ENCODE results near the gene EEF2K.

EEF2K gene

GRCh38 chr16:22291020-22291419 lies 84.9 kb downstream of the EEF2K start:
- Histone ChIP-seq H3K36me3 (replicated peaks in 1 of 2; ENCODE audit: control insufficient read depth in 2 of 2, insufficient read depth in 2 of 2, low read length in 2 of 2) (no peaks in the 10 kb centered on the region), H2BK120ac (ENCODE audit: low read depth, low read length) (no peak overlapping the region), H3K14ac (ENCODE audit: low read length) (no peak overlapping the region), H4K8ac (ENCODE audit: low read depth, low read length) (no peak overlapping the region), H2AFZ (ENCODE audit: low read length) (no peak overlapping the region), H3K4me3 (ENCODE audit: low read length in 2 of 2) (no peak overlapping the region), H3K9me3 (replicated peaks in 1 of 2; ENCODE audit: control insufficient read depth in 2 of 2, insufficient read depth in 1 of 2, low read depth in 1 of 2, low read length in 2 of 2) (no peaks in the 10 kb centered on the region), H2BK5ac (ENCODE audit: low read length) (no peak overlapping the region), H3K9ac (ENCODE audit: low read depth, low read length, poor library complexity) (no peak overlapping the region), H4K91ac (ENCODE audit: low read depth, low read length, poor library complexity) (no peak overlapping the region), H2BK15ac (ENCODE audit: low read length) (no peak overlapping the region), H3K4me2 (ENCODE audit: insufficient read depth, low read length, poor library complexity, severe bottlenecking) (no peak overlapping the region), H3K4ac (ENCODE audit: low read length) (no peak overlapping the region), H3K27me3 (ENCODE audit: control insufficient read depth in 3 of 3, insufficient read depth in 3 of 3, low read depth in 1 of 3, low read length in 3 of 3) (no peaks in the 10 kb centered on the region), H3K18ac (ENCODE audit: low read length) (no peak overlapping the region), H2BK12ac (ENCODE audit: low read length) (no peak overlapping the region), H3K23ac (ENCODE audit: low read depth, low read length, poor library complexity) (no peak overlapping the region), H3K27ac (replicated peaks; ENCODE audit: low read length) (no peak overlapping the region), H3K79me1 (ENCODE audit: low read depth, low read length) (no peaks in the 10 kb centered on the region), H3K4me1 (ENCODE audit: control insufficient read depth in 2 of 2, insufficient read depth in 1 of 2, low read depth in 1 of 2, low read length in 2 of 2) (peaks cover 0 to 13% of the 10 kb centered on the region in 2 donors), H2AK5ac (ENCODE audit: low read depth, low read length) (no peak overlapping the region)
- no CpG with 5 or more reads among the region's 5 CpGs for WGBS, 2 donors (ENCODE audit: extremely low coverage in 2 of 2, insufficient read length in 2 of 2, insufficient replicate concordance in 1 of 2)
- DNase-seq (ENCODE audit: low spot score) = no peak

DNA sequence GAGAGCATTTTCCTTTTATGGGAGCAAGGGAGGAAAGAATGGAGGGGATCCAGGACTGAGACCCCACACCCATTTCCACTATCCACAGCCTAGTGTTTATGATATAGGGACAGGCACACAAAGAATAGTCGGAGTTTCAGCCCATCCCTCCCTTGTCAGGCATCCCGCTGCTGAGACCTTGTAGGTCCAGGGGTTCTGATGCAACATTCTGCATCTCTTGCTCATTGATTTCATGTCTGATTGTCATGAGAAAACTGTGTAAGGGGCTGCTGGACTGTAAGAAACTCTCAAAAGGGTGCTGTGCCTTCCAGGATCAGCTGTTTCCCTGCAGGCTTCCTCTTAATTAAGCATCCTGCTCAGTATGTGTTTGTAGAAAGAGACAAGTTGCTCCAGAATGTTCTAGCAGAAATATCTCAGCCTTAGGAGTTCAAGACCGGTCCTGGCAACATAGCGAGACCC lies 85.8 kb downstream of the EEF2K start:
- Histone ChIP-seq H3K36me3 (replicated peaks in 1 of 2; ENCODE audit: control insufficient read depth in 2 of 2, insufficient read depth in 2 of 2, low read length in 2 of 2) (no peaks in the 10 kb centered on the region), H3K79me1 (ENCODE audit: low read depth, low read length) (no peaks in the 10 kb centered on the region), H3K27me3 (ENCODE audit: control insufficient read depth in 3 of 3, insufficient read depth in 3 of 3, low read depth in 1 of 3, low read length in 3 of 3) (no peaks in the 10 kb centered on the region), H4K91ac (ENCODE audit: low read depth, low read length, poor library complexity) (no peak overlapping the region), H3K9me3 (replicated peaks in 1 of 2; ENCODE audit: control insufficient read depth in 2 of 2, insufficient read depth in 1 of 2, low read depth in 1 of 2, low read length in 2 of 2) (no peaks in the 10 kb centered on the region), H3K4me3 (ENCODE audit: low read length in 2 of 2) (no peak overlapping the region), H3K14ac (ENCODE audit: low read length) (no peak overlapping the region), H3K27ac (replicated peaks; ENCODE audit: low read length) (no peak overlapping the region), H2BK120ac (ENCODE audit: low read depth, low read length) (no peak overlapping the region), H3K4me2 (ENCODE audit: insufficient read depth, low read length, poor library complexity, severe bottlenecking) (no peak overlapping the region), H3K23ac (ENCODE audit: low read depth, low read length, poor library complexity) (no peak overlapping the region), H3K18ac (ENCODE audit: low read length) (no peak overlapping the region), H2BK15ac (ENCODE audit: low read length) (no peak overlapping the region), H2AFZ (ENCODE audit: low read length) (peak overlapping the region; percentile 42), H2BK5ac (ENCODE audit: low read length) (no peak overlapping the region), H3K4ac (ENCODE audit: low read length) (no peak overlapping the region), H3K9ac (ENCODE audit: low read depth, low read length, poor library complexity) (no peak overlapping the region), H2BK12ac (ENCODE audit: low read length) (no peak overlapping the region), H4K8ac (ENCODE audit: low read depth, low read length) (no peak overlapping the region), H3K4me1 (ENCODE audit: control insufficient read depth in 2 of 2, insufficient read depth in 1 of 2, low read depth in 1 of 2, low read length in 2 of 2) (peaks cover 0 to 13% of the 10 kb centered on the region in 2 donors), H2AK5ac (ENCODE audit: low read depth, low read length) (no peak overlapping the region)
- WGBS, 2 donors (ENCODE audit: extremely low coverage in 2 of 2, insufficient read length in 2 of 2, insufficient replicate concordance in 1 of 2) = no CpG with 5 or more reads among the region's 4 CpGs
- DNase-seq (ENCODE audit: low spot score) = no peak

GRCh38 chr16:22292320-22292719 lies 86.2 kb downstream of the EEF2K start:
- Histone ChIP-seq H3K27ac (replicated peaks; ENCODE audit: low read length) (no peak overlapping the region), H3K9ac (ENCODE audit: low read depth, low read length, poor library complexity) (no peak overlapping the region), H2BK12ac (ENCODE audit: low read length) (no peak overlapping the region)

DNA sequence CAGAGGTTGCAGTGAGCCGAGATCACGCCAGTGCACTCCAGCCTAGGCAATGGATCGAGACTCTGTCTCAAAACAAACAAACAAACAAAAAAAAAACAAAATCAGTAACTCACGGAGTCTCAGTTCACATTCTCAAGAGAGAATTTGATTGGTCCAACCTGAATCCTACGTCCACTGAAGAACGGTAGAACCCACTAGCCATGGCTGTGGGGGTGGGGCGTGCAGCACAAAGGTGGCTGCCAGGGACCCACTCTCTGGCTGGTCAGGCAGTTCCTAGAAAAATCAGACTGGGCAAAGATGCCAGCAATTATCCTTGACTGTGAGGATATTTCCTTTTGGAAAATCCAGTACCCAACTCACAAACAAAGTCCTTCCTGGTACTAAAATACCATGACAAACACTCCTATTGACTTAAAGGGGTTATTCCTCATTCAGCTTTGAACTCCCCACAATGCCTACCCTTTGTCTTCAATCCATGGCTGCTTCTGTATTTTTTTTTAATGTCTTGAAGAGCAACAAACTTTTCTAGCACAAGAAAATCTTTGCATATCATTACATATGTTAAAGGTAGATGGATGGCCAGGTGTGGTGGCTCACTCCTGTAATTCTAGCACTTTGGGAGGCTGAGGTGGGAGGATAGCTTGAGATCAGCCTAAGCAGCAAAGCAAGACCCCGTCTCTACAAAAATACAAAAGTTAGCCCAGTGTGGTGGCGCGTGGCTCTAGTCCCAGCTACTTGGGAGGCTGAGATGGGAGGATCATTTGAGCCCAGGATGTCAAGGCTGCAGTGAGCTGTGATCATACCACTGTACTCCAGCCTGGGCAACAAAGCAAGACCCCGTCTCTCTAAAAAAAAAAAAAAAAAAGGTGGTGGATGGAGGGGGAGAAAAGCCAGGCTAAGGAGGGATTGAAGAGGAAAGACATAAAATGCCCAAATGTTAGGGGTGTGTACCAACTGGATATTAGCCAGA lies 87.3 kb downstream of the EEF2K start:
- Histone ChIP-seq H2BK15ac (ENCODE audit: low read length) (no peak overlapping the region), H3K36me3 (replicated peaks in 1 of 2; ENCODE audit: control insufficient read depth in 2 of 2, insufficient read depth in 2 of 2, low read length in 2 of 2) (no peaks in the 10 kb centered on the region), H3K4me2 (ENCODE audit: insufficient read depth, low read length, poor library complexity, severe bottlenecking) (no peak overlapping the region), H3K9ac (ENCODE audit: low read depth, low read length, poor library complexity) (no peak overlapping the region), H3K18ac (ENCODE audit: low read length) (no peak overlapping the region), H3K14ac (ENCODE audit: low read length) (no peak overlapping the region), H2BK120ac (ENCODE audit: low read depth, low read length) (no peak overlapping the region), H4K91ac (ENCODE audit: low read depth, low read length, poor library complexity) (no peak overlapping the region), H3K79me1 (ENCODE audit: low read depth, low read length) (peaks cover 3% of the 10 kb centered on the region), H2BK12ac (ENCODE audit: low read length) (no peak overlapping the region), H3K27ac (replicated peaks; ENCODE audit: low read length) (no peak overlapping the region), H3K4me1 (ENCODE audit: control insufficient read depth in 2 of 2, insufficient read depth in 1 of 2, low read depth in 1 of 2, low read length in 2 of 2) (peaks cover 0 to 13% of the 10 kb centered on the region in 2 donors), H2AFZ (ENCODE audit: low read length) (no peak overlapping the region), H3K4ac (ENCODE audit: low read length) (no peak overlapping the region), H2BK5ac (ENCODE audit: low read length) (no peak overlapping the region), H3K9me3 (replicated peaks in 1 of 2; ENCODE audit: control insufficient read depth in 2 of 2, insufficient read depth in 1 of 2, low read depth in 1 of 2, low read length in 2 of 2) (no peaks in the 10 kb centered on the region), H4K8ac (ENCODE audit: low read depth, low read length) (no peak overlapping the region), H3K4me3 (ENCODE audit: low read length in 2 of 2) (no peak overlapping the region), H2AK5ac (ENCODE audit: low read depth, low read length) (no peak overlapping the region), H3K23ac (ENCODE audit: low read depth, low read length, poor library complexity) (no peak overlapping the region), H3K27me3 (ENCODE audit: control insufficient read depth in 3 of 3, insufficient read depth in 3 of 3, low read depth in 1 of 3, low read length in 3 of 3) (no peaks in the 10 kb centered on the region)
- DNase-seq (ENCODE audit: low spot score) = no peak
- no CpG with 5 or more reads among the region's 11 CpGs for WGBS, 2 donors (ENCODE audit: extremely low coverage in 2 of 2, insufficient read length in 2 of 2, insufficient replicate concordance in 1 of 2)

More at GRCh38 chr16:22292320-22292719, 86.2 kb downstream of the EEF2K start:
- no peak overlapping the region for H3K23ac ChIP-seq (ENCODE audit: low read depth, low read length, poor library complexity)
- H2AK5ac ChIP-seq (ENCODE audit: low read depth, low read length) = no peak overlapping the region
- H2BK15ac ChIP-seq (ENCODE audit: low read length) = no peak overlapping the region
- H3K14ac ChIP-seq (ENCODE audit: low read length) = no peak overlapping the region
- H3K4me3 ChIP-seq (ENCODE audit: low read length in 2 of 2) = no peak overlapping the region
- no peak overlapping the region for H4K8ac ChIP-seq (ENCODE audit: low read depth, low read length)
- no peak overlapping the region for H3K4me2 ChIP-seq (ENCODE audit: insufficient read depth, low read length, poor library complexity, severe bottlenecking)
- no peak overlapping the region for H2BK120ac ChIP-seq (ENCODE audit: low read depth, low read length)
- H4K91ac ChIP-seq (ENCODE audit: low read depth, low read length, poor library complexity) = no peak overlapping the region
- no peak overlapping the region for H3K4ac ChIP-seq (ENCODE audit: low read length)
- H3K4me1 ChIP-seq (ENCODE audit: control insufficient read depth in 2 of 2, insufficient read depth in 1 of 2, low read depth in 1 of 2, low read length in 2 of 2) = peaks cover 0 to 13% of the 10 kb centered on the region in 2 donors
- no peak overlapping the region for H2BK5ac ChIP-seq (ENCODE audit: low read length)
- DNase-seq (ENCODE audit: low spot score) = no peak
- no peak overlapping the region for H3K18ac ChIP-seq (ENCODE audit: low read length)
- H2AFZ ChIP-seq (ENCODE audit: low read length) = peak overlapping the region; percentile 42
- H3K79me1 ChIP-seq (ENCODE audit: low read depth, low read length) = no peaks in the 10 kb centered on the region
- H3K9me3 ChIP-seq (replicated peaks in 1 of 2; ENCODE audit: control insufficient read depth in 2 of 2, insufficient read depth in 1 of 2, low read depth in 1 of 2, low read length in 2 of 2) = no peaks in the 10 kb centered on the region
- no peaks in the 10 kb centered on the region for H3K27me3 ChIP-seq (ENCODE audit: control insufficient read depth in 3 of 3, insufficient read depth in 3 of 3, low read depth in 1 of 3, low read length in 3 of 3)
- no peaks in the 10 kb centered on the region for H3K36me3 ChIP-seq (replicated peaks in 1 of 2; ENCODE audit: control insufficient read depth in 2 of 2, insufficient read depth in 2 of 2, low read length in 2 of 2)
